Sciatic nerve (tissue), 2 donors: ENCODE results near the gene DGKE. TPM values are rescaled to one million over a fixed set of nuclear protein-coding genes. Genes with fewer than 3 reads are reported as not detected.
A peak's percentile ranks its signal among the peaks of the same experiment; 100 is the strongest.

ENCODE experiments used
- ATAC-seq: fragments of 200-7000 bp; cut with Tn5 transposase; one replicate; pipeline ENCODE4 v1.9.1; 2020; ENCODE audit warnings: mild to moderate bottlenecking, moderate library complexity
- DNase-seq: peaks from one replicate; pipeline ENCODE4 v3.0.0-alpha.2; 2020; ENCODE audit warnings: low spot score
- intact Hi-C: fragments of 100-400 bp; cut with DNase I; formaldehyde crosslinking; loops from one replicate; pipeline ENCODE4 v1.14.2; 2022
- total RNA-seq: library from RNA; stranded (reverse); fragmentation: NEBNext Ultra II Directional; extraction: Animal tissue kit (Norgen Biotek cat#: 25700); gene quantifications from one replicate; pipeline ENCODE4 v1.2.1, GENCODE V29; 2021
- donor health status: DM: no; HTN: no; CAD: no.
- donor health status: DM: no; HTN: no; CAD: no.

Gene DGKE
- 16.8 TPM for total RNA-seq

DNA sequence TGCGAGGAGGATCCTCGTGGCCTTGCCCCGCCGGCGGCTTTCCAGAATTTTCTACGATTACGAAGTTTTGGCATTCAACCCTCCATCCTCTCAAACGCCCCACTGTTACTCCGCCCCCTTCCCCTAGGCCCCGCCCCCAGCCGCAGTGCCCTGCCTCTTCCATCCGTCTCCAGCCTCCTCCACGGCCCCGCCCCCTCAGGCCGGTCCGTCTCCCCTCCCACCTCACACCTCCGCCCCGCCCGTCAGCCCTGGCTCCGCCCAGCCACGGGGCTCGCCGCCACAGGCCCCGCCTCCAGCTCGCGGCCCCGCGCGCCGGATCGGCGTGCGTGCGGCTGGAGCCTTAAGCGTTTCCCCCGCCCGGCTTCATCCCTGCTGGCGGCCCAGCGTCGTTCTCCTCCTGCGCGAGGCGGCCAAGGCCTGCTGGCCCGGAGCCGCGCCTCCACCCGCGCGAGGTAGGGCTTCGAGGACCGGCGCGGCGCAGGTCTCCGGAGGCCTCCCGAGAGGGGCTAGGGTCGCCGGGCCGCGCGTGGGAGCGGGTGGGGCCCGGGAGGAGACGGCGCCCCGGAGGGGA is at the start of gene DGKE, which contains the start of gene C17orf67:
TSS of gene DGKE (plus strand) at position 343 of the 571 bp plus-strand sequence. CDS start 645 bp downstream, outside the sequence.
TSS of gene C17orf67 (minus strand) at position 112 of the 571 bp plus-strand sequence. CDS start 18,110 bp downstream, outside the sequence.
- ATAC-seq (peak; percentile 99), DNase-seq (peak; percentile 100)
- intact Hi-C loops, result loop anchor here (10.0 kb wide), 1 partner anchor 111 kb away; no protein-coding TSS in a partner anchor

GRCh38 chr17:56785405-56785804 is 48.5 kb upstream of the DGKE start:
- intact Hi-C loops, result no loop called here
- ATAC-seq (no peak), DNase-seq (no peak)

DNA sequence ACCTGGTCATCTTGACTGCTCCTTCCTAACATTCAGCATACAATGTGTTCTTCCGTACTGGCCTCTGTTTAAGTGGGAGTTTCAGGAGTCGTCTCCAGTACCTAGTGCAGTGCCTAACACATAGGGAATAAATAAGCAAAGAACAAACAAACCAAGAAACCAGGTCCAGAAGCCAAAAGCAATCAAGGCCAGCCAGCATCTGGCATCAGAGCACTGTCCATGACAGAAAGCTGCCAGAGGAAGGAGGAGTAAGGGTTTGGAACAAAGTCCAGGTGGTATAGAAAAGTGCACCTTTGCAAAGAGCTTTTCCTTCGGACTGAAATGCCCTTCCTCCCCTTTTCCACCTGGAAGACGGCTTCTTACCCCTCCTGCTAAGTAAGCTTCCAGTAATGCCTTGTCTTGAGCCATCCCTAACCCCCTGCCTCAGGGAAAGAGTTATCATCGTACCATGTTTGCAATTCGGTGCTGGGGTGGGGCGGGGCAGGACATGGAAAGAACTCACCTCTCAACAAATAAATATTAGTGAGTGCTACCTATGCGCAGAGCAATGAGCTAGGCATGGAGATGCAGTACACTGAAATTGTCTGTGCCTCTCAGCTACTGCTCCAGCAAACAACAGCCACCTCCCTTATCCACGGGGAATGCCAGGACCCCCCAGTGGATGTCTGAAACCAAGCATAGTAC is 47.8 kb upstream of the DGKE start:
- intact Hi-C loops, result no loop called here
- no peak for DNase-seq
- no peak for ATAC-seq

DNA sequence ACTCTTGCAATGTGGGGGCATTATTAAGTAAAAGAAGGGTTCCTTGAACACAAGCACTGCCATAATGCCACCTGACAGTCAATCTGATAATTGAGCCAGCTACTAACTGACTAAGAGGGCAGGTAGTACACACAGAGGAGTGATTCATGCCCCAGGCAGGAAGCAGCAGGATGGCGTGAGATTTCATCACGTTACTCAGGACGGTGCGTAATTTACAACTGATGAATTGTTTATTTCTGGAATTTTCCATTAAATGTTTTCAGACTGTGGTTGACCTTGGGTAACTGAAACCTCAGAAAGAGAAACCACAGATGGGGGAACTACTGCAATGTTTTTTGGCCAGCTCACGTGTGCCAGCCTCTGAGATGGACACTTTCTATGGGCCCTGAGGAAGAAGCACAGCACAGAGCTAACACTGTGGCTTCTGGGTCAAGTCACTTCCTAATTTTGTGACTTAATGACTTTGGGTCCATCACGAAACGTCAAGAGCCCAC is 46.9 kb upstream of the DGKE start:
- ATAC-seq (peak; percentile 73), DNase-seq (no peak)

DNA sequence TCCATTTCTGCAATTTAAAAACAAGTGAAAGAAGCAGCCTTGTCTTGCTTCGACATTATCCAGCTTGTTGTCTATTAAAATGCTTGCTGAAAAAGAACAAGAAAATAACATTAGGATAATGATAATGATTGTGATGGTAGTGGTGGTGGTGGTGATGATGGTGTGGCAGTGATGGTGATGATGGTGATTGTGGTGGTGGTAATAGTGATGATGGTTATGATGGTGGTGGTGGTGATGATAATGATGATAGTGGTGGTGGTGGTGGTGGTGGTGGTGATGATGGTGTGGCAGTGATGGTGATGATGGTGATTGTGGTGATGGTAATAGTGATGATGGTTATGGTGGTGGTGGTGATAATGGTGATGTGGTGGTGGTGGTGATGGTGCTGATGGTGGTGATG is 41.7 kb upstream of the DGKE start:
- ATAC-seq (no peak), DNase-seq (no peak)
- intact Hi-C loops, result no loop called here

More for the DNA sequence above, 46.9 kb upstream of the DGKE start:
- intact Hi-C loops, result no loop called here

DNA sequence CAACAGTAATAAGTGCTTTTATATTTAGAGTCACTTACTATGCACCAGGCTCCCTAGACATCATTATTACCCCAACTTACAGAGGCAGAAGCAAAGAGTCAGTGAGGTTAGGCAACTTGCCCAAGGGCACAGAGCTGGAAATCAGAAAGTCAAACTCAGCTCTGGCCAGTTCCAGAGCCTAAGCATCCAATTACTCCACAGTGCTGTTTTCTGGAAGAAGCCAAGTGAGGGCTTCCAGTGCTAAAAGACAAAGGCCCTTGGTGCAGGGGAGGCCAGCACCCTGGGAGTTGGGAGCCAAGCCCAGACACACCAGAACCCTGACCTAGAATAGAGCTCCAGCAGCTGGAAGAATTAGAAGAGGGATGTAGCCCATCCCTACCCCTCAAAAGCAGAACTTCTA is 40.4 kb upstream of the DGKE start:
- intact Hi-C loops, result no loop called here
- ATAC-seq (no peak), DNase-seq (no peak)

GRCh38 chr17:56793957-56794356 is 40.0 kb upstream of the DGKE start:
- DNase-seq (no peak), ATAC-seq (no peak)
- intact Hi-C loops, result no loop called here

- intact Hi-C loops, result no loop called here
- DNase-seq, result no peak
Measured at GRCh38 chr17:56795221-56795865, 38.6 kb upstream of the DGKE start.

GRCh38 chr17:56796536-56796935 is 37.4 kb upstream of the DGKE start:
- DNase-seq (no peak), ATAC-seq (no peak)
- intact Hi-C loops, result no loop called here

More at GRCh38 chr17:56795221-56795865, 38.6 kb upstream of the DGKE start:
- ATAC-seq, result no peak

DNA sequence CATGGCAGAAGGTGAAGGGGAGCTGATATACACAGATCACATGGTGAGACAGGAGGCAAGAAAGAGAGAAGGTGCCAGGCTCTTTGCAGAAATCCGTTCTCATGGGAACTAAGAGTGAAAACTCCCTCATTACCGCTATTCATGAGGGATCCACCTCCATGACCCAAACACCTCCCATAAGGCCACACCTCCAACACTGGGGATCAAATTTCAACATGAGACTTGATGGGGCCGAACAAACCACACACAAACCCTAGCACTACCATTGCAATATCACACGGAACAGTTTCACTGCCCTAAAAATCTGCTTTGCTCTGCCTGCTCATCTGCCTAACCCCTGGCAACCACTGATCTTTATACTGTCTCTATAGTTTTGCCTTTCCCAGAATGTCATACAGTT is 35.0 kb upstream of the DGKE start:
- ATAC-seq (no peak), DNase-seq (no peak)
- intact Hi-C loops, result no loop called here

GRCh38 chr17:56801459-56802178 is 32.3 kb upstream of the DGKE start:
- DNase-seq, result no peak
- intact Hi-C loops, result no loop called here
- ATAC-seq, result peak; percentile 87

GRCh38 chr17:56803071-56803470 is 30.9 kb upstream of the DGKE start:
- DNase-seq (no peak), ATAC-seq (no peak)
- intact Hi-C loops, result no loop called here

DNA sequence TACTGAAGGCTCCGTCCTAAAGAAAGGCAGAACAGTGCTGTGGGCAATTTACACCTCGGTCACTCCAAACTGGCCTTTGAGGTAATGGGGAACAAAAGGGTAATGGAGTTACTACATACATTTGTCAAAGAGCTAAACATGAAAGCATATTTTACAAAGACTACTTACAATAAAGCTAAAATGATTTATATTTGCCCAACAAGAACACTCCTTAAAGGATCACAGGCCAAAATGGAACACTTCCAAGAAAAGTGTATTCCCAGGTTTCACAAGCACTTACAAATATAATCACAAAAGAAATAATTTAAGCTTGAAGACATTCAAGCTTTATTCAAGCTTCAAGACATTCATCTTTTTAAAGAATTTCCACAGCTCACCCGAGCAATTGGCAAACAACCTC is 29.5 kb upstream of the DGKE start:
- intact Hi-C loops, result no loop called here
- DNase-seq (no peak), ATAC-seq (no peak)

GRCh38 chr17:56806949-56807348 is 27.0 kb upstream of the DGKE start:
- DNase-seq, result no peak
- no peak for ATAC-seq
- intact Hi-C loops, result no loop called here

DNA sequence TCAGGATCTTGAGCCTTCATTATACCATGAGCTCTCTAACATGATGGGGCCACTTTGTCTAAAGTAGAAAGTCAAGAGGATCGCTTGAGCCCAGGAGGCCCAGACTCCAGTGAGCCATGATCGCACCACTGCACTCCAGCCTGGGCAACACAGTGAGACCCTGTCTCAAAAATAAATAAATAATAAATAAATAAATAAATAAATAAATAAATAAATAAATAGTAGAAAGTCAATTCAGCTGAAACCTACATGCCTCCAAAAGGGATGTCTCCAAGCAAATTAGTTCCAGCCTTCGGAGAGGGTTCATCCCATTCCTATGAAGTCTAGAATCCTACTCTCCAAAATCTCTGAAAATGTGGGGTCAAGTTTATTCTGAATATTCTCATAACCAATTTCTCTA is 26.2 kb upstream of the DGKE start:
- intact Hi-C loops, result no loop called here
- no peak for ATAC-seq
- no peak for DNase-seq

DNA sequence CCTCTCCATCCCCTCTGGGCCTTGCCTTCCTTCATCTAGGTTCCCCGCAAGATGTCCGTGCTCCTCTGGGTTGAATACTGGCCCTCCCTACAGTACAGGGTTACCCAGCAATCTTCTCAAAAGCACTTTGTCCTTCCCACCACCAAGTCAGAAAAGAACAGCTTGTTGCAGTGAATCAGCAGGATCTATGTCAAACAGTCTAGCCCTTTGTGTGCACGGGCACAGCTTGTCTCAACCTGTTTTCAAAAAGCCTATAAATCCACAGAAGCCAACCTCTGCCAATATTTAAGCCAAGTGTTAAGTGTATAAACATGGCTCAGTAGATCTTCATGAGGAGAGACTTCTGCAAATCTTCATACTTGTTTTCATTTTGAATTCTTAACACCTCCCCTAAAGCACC is 25.4 kb upstream of the DGKE start:
- ATAC-seq, result peak; percentile 45
- intact Hi-C loops, result no loop called here
- no peak for DNase-seq

GRCh38 chr17:56809106-56809819 is 24.7 kb upstream of the DGKE start:
- DNase-seq (no peak), ATAC-seq (no peak)
- intact Hi-C loops, result no loop called here

DNA sequence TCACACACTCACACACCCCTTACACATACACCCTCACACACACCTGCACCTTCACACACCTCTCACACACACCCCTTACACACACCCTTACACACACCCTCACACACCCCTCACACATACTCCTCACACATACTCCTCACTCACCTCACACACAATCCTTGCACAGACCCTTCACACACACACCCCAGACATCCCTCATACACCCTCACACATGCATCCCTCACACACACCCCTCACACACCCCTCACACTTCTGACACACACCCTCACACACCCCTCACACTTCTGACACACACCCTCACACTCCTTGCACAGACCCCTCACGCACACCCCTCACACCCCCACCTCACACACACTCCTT is 24.2 kb upstream of the DGKE start:
- ATAC-seq (peak; percentile 31), DNase-seq (no peak)
- intact Hi-C loops, result no loop called here

DNA sequence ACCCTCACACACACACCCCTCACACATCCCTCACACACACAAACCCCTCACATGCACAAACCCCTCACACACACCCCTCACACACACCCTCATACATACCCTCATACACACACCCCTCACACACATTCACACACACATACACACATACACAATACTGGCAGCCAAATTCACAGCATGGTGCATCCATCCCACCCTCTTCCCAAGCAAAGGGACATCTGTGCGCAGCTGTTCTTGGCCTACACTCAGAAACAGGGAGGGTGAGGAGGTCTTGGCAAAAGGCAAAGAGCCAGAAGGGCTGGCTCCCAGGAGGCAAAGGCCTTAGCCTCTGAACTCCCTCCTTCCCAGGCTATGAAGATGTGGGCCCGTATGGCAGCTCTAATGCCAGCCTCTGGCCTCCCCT is 23.6 kb upstream of the DGKE start:
- no peak for DNase-seq
- intact Hi-C loops, result no loop called here

More for the DNA sequence above, 23.6 kb upstream of the DGKE start:
- peak; percentile 77 for ATAC-seq
